ENCODE measurements around the gene CASKIN2.

The CASKIN2 gene

DNA sequence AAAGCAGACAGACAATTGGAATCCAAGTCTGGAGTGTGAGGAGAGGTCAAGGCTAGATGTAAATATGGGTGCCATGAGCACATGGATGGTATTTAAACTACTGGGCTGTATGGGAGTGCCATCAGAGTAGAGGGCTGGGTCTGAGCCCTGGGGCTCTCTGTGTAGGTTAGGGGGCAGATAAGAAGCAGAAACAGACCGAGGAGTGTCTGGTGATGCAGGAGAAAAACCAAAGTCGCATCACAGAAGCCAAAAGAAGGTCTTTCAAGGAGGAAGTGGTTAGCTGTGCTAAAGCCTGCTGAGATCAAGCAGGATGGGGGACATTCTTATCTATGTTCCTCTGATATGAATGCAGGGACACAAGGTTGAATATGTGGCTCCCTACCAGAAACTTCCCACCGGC, 2.9 kb upstream of the CASKIN2 start:
- no peak for DNase-seq

DNA sequence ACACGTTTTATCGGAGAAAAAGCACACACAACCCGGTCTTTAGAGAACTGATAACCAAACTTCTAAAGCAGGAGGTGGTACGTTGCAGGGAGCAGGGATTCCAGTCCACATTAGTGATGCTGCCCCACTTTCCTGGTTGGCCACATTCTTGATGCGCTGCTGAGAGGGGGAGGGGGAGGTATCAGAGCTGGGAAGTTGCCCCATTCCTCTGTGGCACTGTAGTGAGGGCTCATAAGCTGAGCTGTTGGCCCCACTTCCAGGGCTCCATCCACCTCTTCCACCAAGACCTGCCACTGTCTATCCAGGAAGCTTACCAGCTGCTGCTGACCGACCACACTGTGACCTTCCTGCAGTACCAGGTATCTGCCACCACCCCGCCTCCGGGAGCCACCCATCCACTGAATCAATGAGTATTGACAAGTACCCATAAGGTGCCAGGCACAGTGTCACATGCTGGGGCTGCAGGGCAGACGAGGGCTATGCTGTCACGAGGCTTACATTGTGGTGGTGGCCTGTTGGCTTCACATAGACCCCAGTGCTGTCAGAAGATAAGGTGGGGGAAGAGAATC, 2.0 kb upstream of the CASKIN2 start:
- DNase-seq: no peak

DNA sequence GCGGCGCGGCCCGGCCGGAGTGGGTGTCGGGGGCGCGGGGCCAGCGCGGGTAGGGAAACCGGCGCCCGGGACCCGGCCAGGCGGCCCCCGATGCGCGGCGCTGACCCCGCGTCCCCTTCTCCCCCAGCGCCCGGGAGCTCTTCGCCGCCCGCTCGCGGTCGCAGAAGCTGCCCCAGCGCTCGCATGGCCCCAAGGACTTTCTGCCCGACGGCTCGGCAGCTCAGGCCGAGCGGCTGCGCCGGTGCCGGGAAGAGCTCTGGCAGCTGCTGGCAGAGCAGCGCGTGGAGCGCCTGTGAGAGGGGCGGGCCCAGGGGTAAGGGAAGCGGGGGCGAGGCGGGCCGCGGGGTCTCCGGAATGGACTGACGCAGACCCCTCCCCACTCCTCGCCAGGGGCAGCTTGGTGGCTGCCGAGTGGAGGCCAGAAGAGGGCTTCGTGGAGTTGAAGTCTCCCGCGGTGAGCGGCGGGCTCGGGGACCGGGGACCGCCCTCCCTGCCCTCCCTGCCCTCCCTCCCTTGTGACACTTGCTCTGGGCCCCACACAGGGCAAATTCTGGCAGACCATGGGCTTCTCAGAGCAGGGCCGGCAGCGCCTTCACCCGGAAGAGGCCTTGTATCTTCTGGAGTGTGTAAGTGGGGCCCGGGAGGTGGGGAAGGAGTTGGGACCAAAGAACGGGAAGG, 1.4 kb upstream of the CASKIN2 start:
- DNase-seq: no peak

DNA sequence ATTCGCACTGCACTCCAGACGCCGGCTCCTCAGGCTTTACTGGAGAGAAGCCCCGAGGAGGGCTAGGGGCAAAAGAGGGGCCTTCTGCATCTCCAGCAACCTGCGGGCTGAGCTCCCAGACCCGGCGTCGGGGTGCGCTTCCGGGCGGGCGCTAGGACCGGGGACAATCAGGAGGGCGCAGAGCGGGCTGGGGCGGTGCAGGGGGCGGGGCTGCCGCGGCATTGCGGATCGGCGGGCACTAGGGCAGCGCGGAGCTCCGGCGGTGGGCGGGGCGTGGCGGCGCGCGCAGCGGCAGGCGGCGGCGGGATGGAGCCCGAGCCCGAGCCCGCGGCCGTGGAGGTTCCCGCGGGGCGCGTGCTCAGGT, 900 bp upstream of the CASKIN2 start, which contains the start of gene TSEN54:
TSEN54 (plus strand) TSS at position 274 of the 364 bp plus-strand sequence; CDS start at position 307, 33 bp downstream.
- DNase-seq: no peak

DNA sequence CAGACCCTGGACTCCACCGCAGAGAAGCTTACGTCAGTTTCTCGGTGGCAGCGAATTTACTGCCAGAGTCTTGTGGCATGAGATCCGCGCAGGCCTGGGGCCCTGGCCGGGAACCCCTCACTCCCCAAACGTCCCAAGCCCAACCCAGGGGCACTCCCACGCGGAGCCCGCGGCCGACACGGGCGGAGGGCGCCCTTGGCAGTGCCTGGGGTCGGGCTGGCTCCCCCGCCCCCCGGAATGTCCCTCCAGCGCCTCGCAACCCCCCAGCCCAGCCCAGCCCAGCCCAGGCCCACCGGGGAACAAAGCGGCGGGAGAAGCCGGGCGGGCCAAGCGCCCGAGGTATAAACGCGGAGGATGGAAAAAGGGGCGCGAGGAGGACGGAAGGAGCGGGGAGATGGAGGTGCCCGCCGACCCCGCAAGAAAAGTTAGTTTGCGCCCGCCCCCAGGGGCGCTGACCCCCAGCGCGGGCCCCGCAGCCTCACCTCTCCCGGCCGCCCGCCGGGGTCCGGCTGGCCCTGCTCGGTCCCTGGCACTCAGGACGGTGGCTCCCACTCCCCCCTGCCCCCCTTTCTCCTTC, 330 bp downstream of the CASKIN2 start:
- no peak for DNase-seq

DNA sequence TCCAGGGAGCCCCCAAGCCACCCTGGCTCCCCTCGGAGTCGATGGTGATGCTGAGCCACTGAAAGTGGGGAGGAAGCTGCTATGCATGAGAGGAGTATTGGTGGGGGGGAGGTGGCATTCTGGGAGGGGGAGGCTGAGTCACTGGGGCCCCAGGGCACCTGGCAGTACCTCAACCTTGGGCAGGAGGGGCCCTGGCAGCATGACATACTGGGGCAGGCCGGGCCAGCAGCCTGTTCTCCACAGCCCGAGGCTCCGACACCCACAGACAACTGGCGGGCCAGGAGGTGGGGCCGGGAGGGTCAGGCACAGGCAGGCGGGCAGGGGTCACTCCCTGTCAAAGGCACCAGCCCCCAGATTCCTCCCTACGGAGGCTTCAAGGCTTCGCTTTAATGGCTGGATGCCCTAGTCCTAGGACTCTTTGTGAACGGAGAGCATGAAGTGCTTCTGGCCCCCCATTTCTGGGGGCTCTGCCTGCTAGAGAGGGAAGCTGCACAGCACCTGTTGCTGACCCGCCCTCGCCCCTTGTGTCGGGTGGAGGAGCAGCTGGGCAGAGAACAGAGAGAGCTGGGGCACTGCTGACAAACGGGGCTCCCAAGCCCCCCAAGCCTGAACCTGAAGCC, 928 bp downstream of the CASKIN2 start:
- DNase-seq: no peak

DNA sequence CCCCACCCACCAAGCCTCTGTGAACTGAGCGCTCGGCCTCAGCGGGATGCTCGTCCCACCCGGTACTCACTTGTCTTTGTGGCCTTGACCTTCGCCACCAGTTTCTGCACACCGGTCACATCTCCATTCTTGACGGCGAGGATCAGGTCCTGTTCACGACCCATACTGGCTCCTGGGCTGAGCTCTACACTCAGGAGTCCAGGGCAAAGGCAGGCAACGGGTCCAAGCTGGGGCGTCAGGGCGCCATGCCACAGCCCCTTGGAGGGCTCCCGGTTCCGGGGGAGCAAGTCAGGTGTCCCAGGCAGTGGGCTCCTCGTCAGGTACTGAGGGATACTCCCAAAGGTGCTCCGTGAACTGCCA, 1.7 kb downstream of the CASKIN2 start:
- DNase-seq: no peak

- DNase-seq: no peak
Observed at GRCh38 chr17:75512926-75513640, 2.3 kb downstream of the CASKIN2 start.

DNA sequence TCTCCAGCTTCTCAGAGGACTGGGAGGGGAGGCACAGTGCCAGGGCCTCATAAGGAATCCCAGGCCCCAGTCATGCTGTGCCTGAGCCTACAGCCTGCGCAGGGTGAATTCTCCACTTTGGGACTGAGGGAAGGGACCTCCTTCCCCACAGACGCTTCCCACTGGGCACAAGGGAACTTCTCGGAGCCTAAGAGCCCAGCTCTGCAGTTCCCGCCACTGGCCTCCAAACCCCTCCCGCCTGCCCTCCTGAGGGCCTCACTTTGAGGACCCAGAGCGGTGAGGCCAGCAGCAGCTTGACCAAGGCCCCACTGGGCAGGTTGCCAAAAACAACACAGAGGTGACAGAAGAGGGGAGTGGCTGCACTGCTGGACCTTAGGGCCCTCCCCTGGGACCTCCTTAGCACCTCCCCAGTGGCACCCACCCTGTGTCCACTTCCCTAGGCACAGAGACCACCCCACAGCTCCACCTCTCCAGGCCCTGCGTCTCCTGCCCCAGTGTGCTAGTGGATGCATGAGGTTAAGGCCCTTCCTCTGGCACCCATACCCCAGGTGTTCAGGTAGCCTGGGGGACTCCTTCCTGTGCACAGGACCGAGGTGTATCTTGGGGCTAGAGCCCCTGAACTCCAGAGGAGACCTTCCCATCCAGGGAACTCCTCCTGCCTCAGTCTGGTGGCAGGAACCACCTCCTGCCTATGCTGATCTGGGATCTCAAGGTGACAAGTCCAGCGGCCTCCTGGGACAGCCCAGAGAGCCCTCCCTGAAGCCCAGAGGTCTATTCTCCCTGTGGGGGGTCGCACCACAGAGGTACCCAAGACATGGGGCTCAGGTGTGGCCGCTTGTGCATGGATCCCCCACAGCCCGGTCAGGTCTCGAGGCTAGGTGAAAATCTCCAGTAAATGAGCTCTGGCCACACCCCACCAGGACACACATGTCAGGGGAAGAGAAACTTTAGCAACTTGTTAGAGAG, 3.4 kb downstream of the CASKIN2 start:
- DNase-seq: no peak

DNA sequence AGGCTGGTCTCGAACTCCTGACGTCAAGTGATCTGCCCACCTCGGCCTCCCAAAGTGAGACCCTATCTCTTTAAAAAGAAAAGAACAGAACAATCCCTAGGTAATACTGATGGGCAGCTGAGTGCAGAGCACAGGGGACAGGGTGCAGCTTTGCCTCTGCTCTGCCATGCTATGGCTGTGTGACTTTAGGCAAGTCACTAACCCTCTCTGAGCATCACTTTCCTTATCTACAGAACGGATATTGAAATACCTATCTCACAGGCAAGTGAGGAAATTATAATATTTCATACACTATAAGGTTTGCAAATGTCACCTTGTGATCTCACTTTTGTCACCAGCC, 4.1 kb downstream of the CASKIN2 start:
- DNase-seq: no peak

DNA sequence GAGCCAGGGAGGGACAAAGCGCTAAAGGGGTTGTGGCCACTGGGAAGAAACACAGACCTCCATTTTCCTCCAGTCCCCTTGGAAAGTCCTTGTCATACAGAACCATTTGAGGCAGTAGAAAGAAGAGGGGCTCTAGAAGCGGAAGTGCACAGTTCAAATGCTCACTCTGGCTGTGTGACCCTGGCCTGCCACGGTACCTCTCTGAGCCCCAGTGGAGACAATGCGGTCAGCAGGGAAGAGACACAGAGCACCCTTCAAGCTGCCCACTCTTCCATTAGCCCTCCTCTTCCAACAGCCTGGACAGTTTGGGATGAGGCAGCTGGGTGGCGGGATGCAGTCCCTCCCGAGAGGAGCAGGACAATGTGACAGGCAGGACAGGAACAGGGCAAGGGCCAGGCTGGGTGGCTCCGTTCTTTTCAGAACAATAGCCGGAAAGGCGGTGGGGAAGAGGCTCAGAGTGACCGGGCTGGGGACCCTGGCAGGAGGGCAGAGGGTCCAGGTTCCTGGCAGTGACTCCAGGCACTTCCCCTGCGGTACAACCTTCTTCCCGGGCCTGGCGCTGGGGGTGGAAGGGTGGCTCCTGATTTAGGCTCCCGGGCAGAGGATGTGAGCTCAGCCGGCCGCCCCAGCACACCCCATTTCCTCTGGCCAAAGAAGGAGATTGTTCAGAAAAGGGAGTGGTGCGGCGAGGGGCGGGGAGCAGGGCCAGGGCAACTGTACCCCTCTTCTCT, 5.6 kb downstream of the CASKIN2 start:
- DNase-seq: no peak

DNA sequence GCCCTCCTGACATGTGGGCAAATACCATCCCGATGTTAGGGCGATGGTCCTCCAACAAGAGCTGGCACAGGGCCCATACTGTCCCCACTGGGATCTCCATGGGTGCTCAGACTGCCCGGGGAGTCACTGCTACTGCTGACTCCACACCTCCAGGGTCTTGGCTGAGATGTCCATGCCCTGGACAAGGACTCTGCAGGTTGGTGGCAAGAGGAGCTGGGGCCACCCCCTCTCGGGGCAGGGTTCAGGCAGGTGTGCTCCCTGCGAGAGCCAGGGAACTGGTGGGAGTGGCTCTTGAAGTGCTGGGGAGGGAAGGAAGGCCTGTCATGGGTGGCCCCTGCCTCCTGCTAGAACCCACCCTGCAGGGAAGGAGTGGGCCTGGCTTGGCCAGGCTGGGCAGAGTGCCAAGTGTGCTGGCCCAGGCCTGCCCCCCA, 6.4 kb downstream of the CASKIN2 start:
- no peak for DNase-seq

GRCh38 chr17:75507733-75508719, 7.3 kb downstream of the CASKIN2 start:
- no peak for DNase-seq

DNA sequence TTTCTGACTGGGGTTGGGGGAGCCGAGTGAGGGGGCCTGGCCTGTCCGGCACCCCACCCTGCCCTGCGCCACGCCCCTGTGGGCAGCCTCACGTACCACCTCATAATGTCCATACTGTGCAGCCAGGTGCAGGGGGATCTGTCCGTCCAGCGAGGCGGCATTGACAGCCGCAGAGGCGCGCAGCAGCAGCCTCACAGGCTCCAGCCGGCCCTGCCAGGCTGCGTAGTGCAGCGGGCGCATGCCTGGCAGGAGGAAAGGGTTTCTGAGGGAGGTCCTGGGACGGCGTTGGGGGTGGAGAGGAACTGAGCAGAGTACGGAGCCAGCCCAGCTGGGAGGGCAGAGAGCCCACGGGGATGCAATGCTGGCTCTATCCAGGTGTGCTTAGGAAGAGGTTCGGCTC, 8.4 kb downstream of the CASKIN2 start:
- no peak for DNase-seq

- DNase-seq: no peak
Observed at GRCh38 chr17:75506134-75506533, 9.2 kb downstream of the CASKIN2 start.

DNA sequence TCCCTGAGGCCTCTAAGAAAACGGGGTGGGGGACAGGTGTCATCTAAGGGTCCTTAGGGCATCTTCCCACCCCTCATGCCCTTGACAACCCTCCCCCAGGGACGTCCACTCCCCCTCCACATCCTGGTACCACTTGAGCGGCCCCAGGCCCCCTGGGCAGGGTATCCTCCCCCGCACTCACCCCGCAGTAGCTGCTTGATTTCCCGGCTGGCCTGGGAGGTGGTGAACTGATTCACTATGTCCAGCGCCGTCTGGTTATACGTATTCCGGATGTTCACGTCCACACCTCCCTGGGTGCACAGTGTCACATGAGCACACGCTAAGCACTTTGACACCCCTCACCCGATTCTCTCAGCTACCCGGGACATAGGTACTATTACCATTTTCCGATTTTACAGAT, 9.7 kb downstream of the CASKIN2 start:
- DNase-seq: no peak

GRCh38 chr17:75505152-75505409, 10.3 kb downstream of the CASKIN2 start:
- no peak for DNase-seq

GRCh38 chr17:75504347-75505151, 10.8 kb downstream of the CASKIN2 start:
- no peak for DNase-seq

- DNase-seq: no peak
Observed at GRCh38 chr17:75503976-75504346, 11.4 kb downstream of the CASKIN2 start.
